GM21717 (cell line): ENCODE results near the gene PSMB7.

Experiments used
- ATAC-seq: cut with Tn5 transposase; IDR thresholded peaks from one replicate; pipeline ENCODE4 v1.9.1; 2021; ENCODE audit warnings: mild to moderate bottlenecking, moderate library complexity; ENCODE audit not compliant: unreplicated experiment

PSMB7 gene

GRCh38 chr9:124346347-124347163, 68.7 kb downstream of the PSMB7 start:
- ATAC-seq, result no peak

DNA sequence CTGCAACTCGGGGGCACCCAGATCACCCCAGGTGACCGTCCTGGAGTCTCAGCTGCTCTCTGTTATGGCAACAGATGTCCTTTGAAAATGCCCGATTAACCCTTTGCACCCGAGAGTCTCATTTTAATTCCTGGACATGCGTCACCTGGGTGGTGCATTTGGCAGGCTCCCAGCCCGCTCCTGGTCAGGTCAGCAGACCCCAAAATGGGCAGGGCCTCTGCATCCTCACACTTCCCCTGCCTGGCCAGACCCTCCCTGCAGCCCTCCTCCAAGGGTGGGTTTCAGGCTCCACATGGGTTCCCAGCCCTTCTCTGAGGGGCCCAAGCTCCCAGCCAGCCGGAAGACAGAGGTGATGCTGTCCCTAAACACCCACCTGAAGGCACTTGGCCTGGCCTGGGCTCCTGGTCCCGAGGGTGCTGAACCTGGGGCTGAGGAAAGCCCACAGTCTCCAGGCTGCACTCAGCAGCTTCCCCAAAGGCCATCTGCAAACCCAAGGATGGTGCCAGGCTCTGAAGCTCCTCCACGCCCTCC, 69.4 kb downstream of the PSMB7 start:
- no peak for ATAC-seq

DNA sequence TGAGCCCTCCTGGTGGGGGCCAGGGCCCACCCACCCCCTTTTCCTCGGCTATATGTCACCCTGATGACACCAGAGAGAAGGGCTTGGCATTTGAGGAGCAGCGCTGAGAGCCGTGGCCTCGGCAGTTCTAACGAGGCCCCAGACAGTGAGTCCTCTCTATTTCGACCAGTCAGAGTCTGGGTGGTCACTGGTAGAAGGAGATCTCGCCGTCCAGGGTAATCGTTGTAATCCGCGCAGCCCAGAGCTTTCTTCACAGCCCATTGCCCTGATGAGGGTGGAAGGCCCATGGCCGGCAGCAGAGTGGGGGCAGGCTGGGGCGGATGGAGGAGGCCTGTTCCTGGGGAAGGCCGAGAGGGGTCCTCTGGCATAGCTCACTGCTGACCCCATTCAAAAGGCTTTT, 70.2 kb downstream of the PSMB7 start:
- ATAC-seq, result no peak

DNA sequence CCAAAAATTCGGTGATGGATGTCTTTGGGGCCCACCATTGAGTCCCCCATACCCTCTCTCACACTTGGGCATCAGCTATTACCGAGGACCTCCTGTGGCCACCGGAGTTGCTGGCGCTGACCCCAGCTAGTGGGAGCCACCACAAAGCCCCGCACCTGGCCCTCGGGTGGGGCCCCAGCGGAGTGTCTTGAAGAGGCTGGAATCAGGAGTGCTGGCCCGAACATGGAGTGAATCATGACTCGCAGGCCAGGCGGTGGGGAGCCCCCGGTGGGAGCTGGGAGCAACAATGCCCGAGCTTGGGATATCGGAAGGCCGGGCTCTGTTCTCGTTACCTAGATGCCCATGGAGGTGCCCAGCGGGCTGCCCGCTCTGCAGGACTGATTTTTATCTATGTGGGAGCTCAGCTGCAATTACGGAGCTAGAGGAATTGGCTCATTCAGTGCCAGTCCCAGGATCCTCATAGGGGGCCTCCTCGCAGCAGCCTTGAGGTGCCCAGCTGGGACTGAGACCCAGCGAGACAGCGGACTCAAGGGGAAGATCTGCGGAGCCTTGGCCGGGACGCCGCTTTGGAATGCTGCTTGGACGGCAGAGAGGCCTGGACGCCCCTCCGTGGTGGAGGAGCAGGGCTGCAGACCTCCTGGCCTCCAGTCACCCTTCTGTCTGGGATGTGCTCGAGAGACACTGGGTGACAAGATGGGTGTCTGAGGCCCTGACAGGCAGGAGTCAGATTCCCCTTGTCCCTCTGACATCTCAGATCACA, 70.8 kb downstream of the PSMB7 start:
- no peak for ATAC-seq

DNA sequence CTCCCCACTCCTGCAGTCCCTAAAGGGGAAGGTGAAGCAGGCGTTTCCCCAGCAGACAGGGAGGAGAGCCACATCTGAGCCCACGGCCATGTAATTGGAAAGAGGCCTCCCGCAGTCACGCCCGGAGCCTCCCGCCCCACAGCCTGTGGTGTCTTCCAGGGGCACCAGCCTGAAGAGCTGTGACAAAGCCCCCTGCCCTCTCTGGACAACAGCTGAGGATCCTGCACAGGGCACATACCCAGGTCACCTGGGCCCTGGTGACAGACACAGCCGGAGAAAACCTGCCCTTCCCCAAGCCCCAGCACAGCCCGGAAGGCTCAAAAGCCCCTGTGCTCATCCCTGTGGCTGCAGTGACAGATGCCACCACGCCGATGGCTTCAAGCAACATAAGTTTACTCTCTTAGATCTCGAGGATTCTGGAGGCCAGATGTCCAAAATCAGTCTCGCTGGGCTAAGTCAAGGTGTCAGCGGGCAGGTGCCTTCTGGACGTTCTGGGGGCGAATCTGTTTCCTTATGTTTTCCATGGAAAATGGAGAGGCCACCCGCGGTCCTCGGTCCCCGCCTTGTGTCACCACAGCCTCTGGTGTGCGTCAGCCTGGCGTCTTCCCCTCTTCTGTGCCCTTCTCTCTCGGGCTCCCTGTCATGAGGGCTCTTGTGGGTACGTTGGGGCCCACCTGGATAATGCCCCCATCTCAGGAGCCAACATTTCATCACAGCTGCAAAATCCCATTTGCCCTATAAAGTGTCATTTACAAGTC, 71.5 kb downstream of the PSMB7 start:
- ATAC-seq, result no peak

- no peak for ATAC-seq
These were observed 72.3 kb downstream of the PSMB7 start for GRCh38 chr9:124342776-124343485.

DNA sequence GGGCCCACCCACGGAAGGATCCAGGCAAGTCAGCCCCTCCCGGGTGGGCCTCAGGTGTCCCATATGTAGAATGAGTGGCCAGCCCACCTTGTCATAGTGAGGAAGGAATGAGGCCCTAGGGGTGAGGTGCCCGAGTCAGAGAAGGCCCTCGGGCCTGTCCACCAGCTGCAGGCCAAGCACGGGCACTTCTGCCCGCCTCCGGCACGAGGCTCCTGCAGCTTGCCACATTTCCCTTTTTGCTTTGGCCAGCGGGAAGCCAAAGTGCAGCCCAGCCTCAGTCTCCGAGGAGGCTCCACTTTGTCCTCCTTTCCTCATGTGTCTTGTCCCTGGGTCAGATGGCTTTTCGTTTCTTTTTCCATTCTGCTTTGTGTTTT, 72.9 kb downstream of the PSMB7 start:
- no peak for ATAC-seq

GRCh38 chr9:124341455-124342170, 73.6 kb downstream of the PSMB7 start:
- ATAC-seq, result no peak

DNA sequence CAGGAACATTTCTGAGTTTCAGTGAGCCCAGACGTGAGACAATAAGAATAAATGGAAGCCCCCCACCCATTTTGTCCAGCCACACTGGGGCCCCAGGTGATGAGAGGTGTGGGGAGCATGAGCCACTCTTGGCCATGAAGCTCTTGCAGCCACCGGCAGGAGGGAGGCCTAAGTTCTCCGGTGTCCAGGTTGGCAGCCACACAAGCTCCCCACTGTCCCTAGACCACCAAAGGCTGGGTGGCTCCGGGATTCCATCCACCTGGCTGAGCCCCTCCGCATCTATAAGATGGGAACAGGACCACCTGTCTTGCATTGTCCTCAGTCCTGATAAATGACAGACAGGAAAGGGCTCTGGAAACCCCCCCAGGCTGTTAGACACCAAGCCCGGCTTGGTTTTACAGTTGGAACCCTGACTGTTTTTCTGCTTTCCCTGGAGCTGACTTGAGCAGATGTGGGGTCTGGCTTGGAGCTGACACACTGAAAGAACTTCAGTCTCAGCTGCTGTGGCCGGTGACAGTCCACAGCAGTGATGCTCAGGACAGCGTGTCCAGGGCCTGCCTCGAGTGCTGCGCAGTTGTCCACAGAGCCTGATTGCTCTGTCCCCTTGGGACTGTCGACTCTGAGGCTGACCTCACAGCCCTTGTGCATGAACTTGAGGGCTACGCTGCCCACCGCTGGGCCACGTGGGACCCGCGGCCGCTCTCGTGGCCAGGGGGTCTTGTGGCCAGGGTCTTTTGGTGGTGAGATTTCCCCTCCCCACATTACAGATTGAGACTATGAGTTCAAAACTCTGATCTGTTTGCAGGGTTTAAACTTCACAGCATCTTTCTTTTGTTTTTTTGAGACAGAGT, 74.8 kb downstream of the PSMB7 start:
- ATAC-seq, result no peak

- ATAC-seq, result no peak
These were observed 75.6 kb downstream of the PSMB7 start for GRCh38 chr9:124339603-124340146.

DNA sequence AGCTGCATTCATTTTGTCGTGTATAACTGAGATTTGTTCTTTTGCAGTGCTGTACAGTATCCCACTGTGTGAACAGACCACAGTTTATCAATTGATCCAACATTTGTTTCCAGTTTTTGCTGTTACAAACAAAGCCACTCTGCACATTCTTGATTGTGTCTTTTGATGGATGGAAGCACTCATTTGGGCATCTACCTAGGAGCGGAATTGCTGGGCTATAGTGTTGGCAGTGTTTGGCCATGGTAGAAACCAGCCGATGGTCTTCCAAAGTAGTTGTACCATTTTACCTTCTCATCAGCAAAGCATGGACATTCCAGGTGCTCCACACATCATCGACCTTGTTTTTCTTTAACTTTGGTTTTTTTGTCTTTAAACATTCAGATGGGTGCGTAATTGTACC, 77.7 kb downstream of the PSMB7 start:
- ATAC-seq, result no peak

GRCh38 chr9:124335320-124335707, 79.9 kb downstream of the PSMB7 start:
- ATAC-seq, result no peak

DNA sequence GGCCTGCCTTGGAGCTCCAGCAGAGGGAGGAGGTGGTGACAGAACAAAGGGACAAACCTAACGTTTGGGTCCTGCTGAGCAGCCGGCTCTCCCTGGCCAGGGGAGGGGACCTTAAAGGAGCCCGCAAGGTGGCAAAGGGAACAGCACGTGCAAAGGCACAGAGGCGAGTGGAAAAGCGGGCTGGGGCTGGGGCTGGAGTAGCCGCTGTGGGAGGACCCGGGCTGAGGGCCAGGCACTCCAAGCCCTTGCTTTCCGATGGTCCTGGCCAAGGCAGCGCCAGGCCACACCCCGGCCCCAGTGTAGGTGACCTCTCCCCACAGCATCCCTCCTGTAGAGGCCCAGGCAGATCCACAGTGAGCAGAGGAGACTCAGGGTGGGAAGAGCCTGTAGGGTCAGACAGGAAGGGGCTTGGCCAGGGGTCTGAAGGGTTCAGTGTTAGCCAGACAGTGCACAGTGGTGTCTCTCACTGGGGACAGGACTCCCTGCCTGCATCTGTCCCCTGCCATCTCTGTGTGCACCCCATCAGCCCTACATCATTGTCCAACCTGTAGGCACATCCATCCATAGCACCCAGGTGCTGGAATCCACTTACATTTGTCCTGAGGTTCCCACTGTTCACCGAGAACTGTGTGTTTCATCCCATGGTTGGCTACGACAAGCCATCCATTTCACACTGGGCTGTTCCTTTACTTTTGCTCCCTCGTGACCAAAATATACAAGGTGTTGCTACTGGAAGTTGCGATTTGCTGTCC, 80.5 kb downstream of the PSMB7 start:
- no peak for ATAC-seq

- ATAC-seq, result no peak
These were observed 82.1 kb downstream of the PSMB7 start for GRCh38 chr9:124333203-124333579.

DNA sequence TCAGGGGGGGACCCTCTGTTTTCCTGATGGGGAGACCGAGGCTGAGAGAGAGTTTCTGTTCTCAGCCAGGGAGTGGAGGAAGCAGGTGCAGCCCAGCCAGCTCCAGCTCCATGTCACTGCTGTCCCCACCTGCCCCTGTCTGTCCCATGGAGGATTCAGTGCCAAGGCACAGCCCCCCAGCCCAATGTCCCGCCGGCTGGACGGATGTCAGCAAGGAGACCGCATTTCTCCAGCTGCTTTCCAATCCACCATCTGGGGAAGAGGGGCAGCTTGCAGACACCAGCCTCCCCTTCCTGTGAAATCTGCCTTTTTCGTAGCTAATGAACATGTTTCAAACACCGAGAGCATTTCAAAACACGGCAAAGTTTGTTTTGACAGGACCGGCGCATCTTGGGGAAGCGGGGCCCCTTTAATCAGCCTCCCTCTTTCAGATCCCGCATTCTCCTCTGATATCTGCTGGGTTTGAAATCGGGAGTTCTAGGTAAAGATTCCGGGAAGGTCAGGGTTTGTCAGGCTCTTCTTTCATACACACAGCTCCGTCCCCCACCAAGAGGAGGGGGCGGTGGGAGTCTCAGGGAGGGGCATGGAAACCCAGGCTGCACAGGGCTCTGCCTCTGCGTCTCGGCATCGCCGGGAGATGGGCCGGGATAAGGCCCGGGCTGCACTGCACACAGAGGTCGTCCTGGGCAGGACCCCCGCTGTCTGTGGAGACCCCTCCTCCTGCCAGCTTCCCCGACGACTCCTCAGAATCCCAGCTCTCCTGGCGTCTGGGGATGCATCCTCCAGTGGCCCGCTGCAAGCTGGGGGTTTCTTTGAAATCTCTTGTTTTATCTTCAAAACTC, 82.7 kb downstream of the PSMB7 start:
- ATAC-seq, result no peak

DNA sequence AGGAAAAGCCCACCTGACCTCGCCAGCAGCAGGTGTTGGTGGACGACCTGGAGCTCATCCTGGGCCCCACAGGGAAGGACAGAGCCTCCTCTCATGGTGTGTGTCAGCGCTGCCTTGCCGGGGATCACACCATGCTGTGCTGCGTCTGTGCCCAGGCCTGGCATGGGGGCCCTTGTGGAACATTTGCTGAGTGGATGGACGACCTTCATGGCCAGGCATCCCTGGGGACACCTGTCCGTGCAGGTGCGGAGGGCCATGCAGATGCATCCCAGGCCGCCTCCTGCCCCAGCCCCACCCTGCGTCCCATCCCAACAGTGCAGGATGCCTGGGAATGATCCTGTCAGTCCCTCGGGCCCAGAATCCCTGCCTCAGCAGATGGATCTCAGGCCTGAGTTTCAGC, 83.7 kb downstream of the PSMB7 start:
- ATAC-seq, result no peak

DNA sequence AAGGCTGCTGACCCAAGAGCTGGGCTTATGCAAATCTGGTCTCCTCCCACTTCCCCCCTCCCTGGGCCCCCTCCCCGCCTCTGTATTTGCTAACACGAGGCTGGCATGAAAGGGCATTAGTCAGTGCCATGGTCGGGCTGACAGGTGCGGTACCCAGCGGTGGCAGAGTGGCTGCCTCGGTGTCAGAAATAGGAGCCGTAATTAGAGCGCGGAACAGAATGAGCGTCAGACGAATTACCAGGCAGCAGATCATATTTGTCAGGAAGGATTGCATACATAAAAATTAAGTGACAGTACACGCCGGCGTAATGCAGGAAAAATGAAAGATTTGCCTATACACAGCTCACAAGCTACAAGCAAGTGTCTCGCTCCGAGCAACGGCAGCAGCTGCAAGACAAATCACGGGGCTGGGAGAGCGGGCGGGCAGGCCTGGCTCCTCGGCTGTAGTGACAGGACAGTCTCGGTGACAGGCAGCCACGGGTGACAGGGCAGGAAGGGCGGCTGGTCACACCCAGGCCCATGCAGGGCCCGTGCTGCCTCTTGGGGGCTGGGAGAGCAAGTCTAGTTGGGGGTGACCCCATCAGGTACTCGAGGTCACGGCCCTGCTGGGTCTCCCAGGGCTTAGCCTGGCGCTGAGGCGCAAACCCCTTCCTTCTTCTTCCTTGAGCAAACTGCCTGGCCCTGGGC, 85.1 kb downstream of the PSMB7 start:
- no peak for ATAC-seq
